ENCODE measurements around the gene SP4.

The SP4 gene

GRCh38 chr7:21463524-21463923, 35.6 kb downstream of the SP4 start:
- Histone ChIP-seq H3K9me3 (ENCODE audit: control insufficient read depth, insufficient read depth, low read length) (no peaks in the 10 kb centered on the region), H3K9ac (ENCODE audit: low read depth, low read length) (no peak overlapping the region), H3K4me1 (ENCODE audit: insufficient read depth, low read length) (no peaks in the 10 kb centered on the region), H3K36me3 (ENCODE audit: insufficient read depth, low read length) (no peaks in the 10 kb centered on the region)

GRCh38 chr7:21468969-21469368, 41.1 kb downstream of the SP4 start:
- no peaks in the 10 kb centered on the region for H3K36me3 ChIP-seq (ENCODE audit: insufficient read depth, low read length)

GRCh38 chr7:21469894-21470293, 42.0 kb downstream of the SP4 start:
- no peaks in the 10 kb centered on the region for H3K36me3 ChIP-seq (ENCODE audit: insufficient read depth, low read length)
- no peaks in the 10 kb centered on the region for H3K4me1 ChIP-seq (ENCODE audit: insufficient read depth, low read length)
- no peak overlapping the region for H3K9ac ChIP-seq (ENCODE audit: low read depth, low read length)
- H3K9me3 ChIP-seq (ENCODE audit: control insufficient read depth, insufficient read depth, low read length) = no peaks in the 10 kb centered on the region

More at GRCh38 chr7:21468969-21469368, 41.1 kb downstream of the SP4 start:
- Histone ChIP-seq H3K4me1 (ENCODE audit: insufficient read depth, low read length) (no peaks in the 10 kb centered on the region), H3K9ac (ENCODE audit: low read depth, low read length) (no peak overlapping the region), H3K9me3 (ENCODE audit: control insufficient read depth, insufficient read depth, low read length) (no peaks in the 10 kb centered on the region)

GRCh38 chr7:21472029-21472428, 44.1 kb downstream of the SP4 start:
- Histone ChIP-seq H3K9ac (ENCODE audit: low read depth, low read length) (no peak overlapping the region), H3K36me3 (ENCODE audit: insufficient read depth, low read length) (no peaks in the 10 kb centered on the region), H3K4me1 (ENCODE audit: insufficient read depth, low read length) (no peaks in the 10 kb centered on the region), H3K9me3 (ENCODE audit: control insufficient read depth, insufficient read depth, low read length) (no peaks in the 10 kb centered on the region)

GRCh38 chr7:21476429-21476828, 48.5 kb downstream of the SP4 start:
- H3K9me3 ChIP-seq (ENCODE audit: control insufficient read depth, insufficient read depth, low read length) = no peaks in the 10 kb centered on the region
- no peaks in the 10 kb centered on the region for H3K36me3 ChIP-seq (ENCODE audit: insufficient read depth, low read length)
- H3K9ac ChIP-seq (ENCODE audit: low read depth, low read length) = no peak overlapping the region
- H3K4me1 ChIP-seq (ENCODE audit: insufficient read depth, low read length) = peaks cover 12% of the 10 kb centered on the region; the same call in 1 of the 2 replicates

GRCh38 chr7:21480693-21481403, 53.0 kb downstream of the SP4 start:
- Histone ChIP-seq H3K4me1 (ENCODE audit: insufficient read depth, low read length) (peaks cover 12% of the 10 kb centered on the region; the same call in 1 of the 2 replicates), H3K9me3 (ENCODE audit: control insufficient read depth, insufficient read depth, low read length) (no peaks in the 10 kb centered on the region), H3K36me3 (ENCODE audit: insufficient read depth, low read length) (no peaks in the 10 kb centered on the region), H3K9ac (ENCODE audit: low read depth, low read length) (no peak overlapping the region)

GRCh38 chr7:21486511-21486910, 58.6 kb downstream of the SP4 start:
- Histone ChIP-seq H3K36me3 (ENCODE audit: insufficient read depth, low read length) (no peaks in the 10 kb centered on the region; the same call in 1 of the 2 replicates), H3K9me3 (ENCODE audit: control insufficient read depth, insufficient read depth, low read length) (peaks cover 4% of the 10 kb centered on the region; the same call in 1 of the 2 replicates), H3K4me1 (ENCODE audit: insufficient read depth, low read length) (no peaks in the 10 kb centered on the region), H3K9ac (ENCODE audit: low read depth, low read length) (no peak overlapping the region)

- Histone ChIP-seq H3K4me1 (ENCODE audit: insufficient read depth, low read length) (no peaks in the 10 kb centered on the region), H3K9me3 (ENCODE audit: control insufficient read depth, insufficient read depth, low read length) (peaks cover 17% of the 10 kb centered on the region), H3K9ac (ENCODE audit: low read depth, low read length) (no peak overlapping the region), H3K36me3 (ENCODE audit: insufficient read depth, low read length) (no peaks in the 10 kb centered on the region; the same call in 1 of the 2 replicates)
These were observed 67.8 kb downstream of the SP4 start for GRCh38 chr7:21495731-21496130.

GRCh38 chr7:21497072-21497471, 69.2 kb downstream of the SP4 start:
- H3K36me3 ChIP-seq (ENCODE audit: insufficient read depth, low read length) = no peaks in the 10 kb centered on the region; the same call in 1 of the 2 replicates
- H3K9me3 ChIP-seq (ENCODE audit: control insufficient read depth, insufficient read depth, low read length) = peaks cover 11% of the 10 kb centered on the region
- H3K4me1 ChIP-seq (ENCODE audit: insufficient read depth, low read length) = no peaks in the 10 kb centered on the region
- no peak overlapping the region for H3K9ac ChIP-seq (ENCODE audit: low read depth, low read length)

GRCh38 chr7:21500117-21500832, 72.4 kb downstream of the SP4 start:
- Histone ChIP-seq H3K4me1 (ENCODE audit: insufficient read depth, low read length) (no peaks in the 10 kb centered on the region), H3K9me3 (ENCODE audit: control insufficient read depth, insufficient read depth, low read length) (peaks cover 13% of the 10 kb centered on the region), H3K9ac (ENCODE audit: low read depth, low read length) (no peak overlapping the region), H3K36me3 (ENCODE audit: insufficient read depth, low read length) (no peaks in the 10 kb centered on the region; the same call in none of the 2 replicates)

- H3K9me3 ChIP-seq (ENCODE audit: control insufficient read depth, insufficient read depth, low read length) = peaks cover 5% of the 10 kb centered on the region; the same call in 1 of the 2 replicates
- H3K9ac ChIP-seq (ENCODE audit: low read depth, low read length) = no peak overlapping the region
- no peaks in the 10 kb centered on the region for H3K4me1 ChIP-seq (ENCODE audit: insufficient read depth, low read length)
- H3K36me3 ChIP-seq (ENCODE audit: insufficient read depth, low read length) = no peaks in the 10 kb centered on the region; the same call in none of the 2 replicates
These were observed 76.1 kb downstream of the SP4 start for GRCh38 chr7:21504021-21504420.

GRCh38 chr7:21507627-21508343, 79.9 kb downstream of the SP4 start:
- no peaks in the 10 kb centered on the region; the same call in none of the 2 replicates for H3K36me3 ChIP-seq (ENCODE audit: insufficient read depth, low read length)
- H3K9me3 ChIP-seq (ENCODE audit: control insufficient read depth, insufficient read depth, low read length) = peaks cover 5% of the 10 kb centered on the region
- no peak overlapping the region for H3K9ac ChIP-seq (ENCODE audit: low read depth, low read length)
- H3K4me1 ChIP-seq (ENCODE audit: insufficient read depth, low read length) = no peaks in the 10 kb centered on the region

GRCh38 chr7:21508538-21508937, 80.7 kb downstream of the SP4 start:
- Histone ChIP-seq H3K4me1 (ENCODE audit: insufficient read depth, low read length) (no peaks in the 10 kb centered on the region), H3K9me3 (ENCODE audit: control insufficient read depth, insufficient read depth, low read length) (peaks cover 5% of the 10 kb centered on the region), H3K9ac (ENCODE audit: low read depth, low read length) (no peak overlapping the region), H3K36me3 (ENCODE audit: insufficient read depth, low read length) (no peaks in the 10 kb centered on the region; the same call in 1 of the 2 replicates)

- Histone ChIP-seq H3K9ac (ENCODE audit: low read depth, low read length) (no peak overlapping the region), H3K9me3 (ENCODE audit: control insufficient read depth, insufficient read depth, low read length) (no peaks in the 10 kb centered on the region; the same call in 1 of the 2 replicates), H3K4me1 (ENCODE audit: insufficient read depth, low read length) (no peaks in the 10 kb centered on the region), H3K36me3 (ENCODE audit: insufficient read depth, low read length) (no peaks in the 10 kb centered on the region)
These were observed 86.2 kb downstream of the SP4 start for GRCh38 chr7:21514062-21514461.
